Measurements from ENCODE around the gene CYB561D1.

The CYB561D1 gene

GRCh38 chr1:109481646-109482045 lies 12.2 kb upstream of the CYB561D1 start:
- DNase-seq (ENCODE audit: low spot score) = no peak

- DNase-seq (ENCODE audit: low spot score) = no peak
Measured at GRCh38 chr1:109482242-109482641, 11.7 kb upstream of the CYB561D1 start.

GRCh38 chr1:109482791-109483671 lies 10.9 kb upstream of the CYB561D1 start:
- DNase-seq (ENCODE audit: low spot score) = peak; percentile 88

GRCh38 chr1:109483672-109484518 lies 10.0 kb upstream of the CYB561D1 start, which contains the start of gene ATXN7L2:
ATXN7L2 (plus strand) TSS chr1:109483905; CDS start chr1:109483954, 49 bp downstream.
- DNase-seq (ENCODE audit: low spot score) = peak; percentile 89

- DNase-seq (ENCODE audit: low spot score) = peak; percentile 40
Measured at GRCh38 chr1:109484519-109484975, 9.3 kb upstream of the CYB561D1 start.

- DNase-seq (ENCODE audit: low spot score) = peak; percentile 24
Measured at GRCh38 chr1:109485001-109485400, 8.9 kb upstream of the CYB561D1 start.

- DNase-seq (ENCODE audit: low spot score) = no peak
Measured at GRCh38 chr1:109487261-109487660, 6.6 kb upstream of the CYB561D1 start.

GRCh38 chr1:109488201-109488600 lies 5.7 kb upstream of the CYB561D1 start:
- DNase-seq (ENCODE audit: low spot score) = no peak

- no peak for DNase-seq (ENCODE audit: low spot score)
Measured at GRCh38 chr1:109488696-109489095, 5.2 kb upstream of the CYB561D1 start.

- DNase-seq (ENCODE audit: low spot score) = peak; percentile 57
Measured at GRCh38 chr1:109490029-109490933, 3.6 kb upstream of the CYB561D1 start.

- no peak for DNase-seq (ENCODE audit: low spot score)
Measured at GRCh38 chr1:109490934-109491302, 3.0 kb upstream of the CYB561D1 start.

GRCh38 chr1:109491372-109491771 lies 2.5 kb upstream of the CYB561D1 start:
- DNase-seq (ENCODE audit: low spot score) = no peak

GRCh38 chr1:109492779-109493178 lies 1.1 kb upstream of the CYB561D1 start:
- DNase-seq (ENCODE audit: low spot score) = no peak

GRCh38 chr1:109493227-109493626 lies 667 bp upstream of the CYB561D1 start:
- no peak for DNase-seq (ENCODE audit: low spot score)

- DNase-seq (ENCODE audit: low spot score) = no peak
Measured at GRCh38 chr1:109495738-109496137, 1.8 kb downstream of the CYB561D1 start.

GRCh38 chr1:109497449-109498160 lies 3.7 kb downstream of the CYB561D1 start:
- DNase-seq (ENCODE audit: low spot score) = no peak

GRCh38 chr1:109498161-109498801 lies 4.4 kb downstream of the CYB561D1 start:
- DNase-seq (ENCODE audit: low spot score) = peak; percentile 80

- DNase-seq (ENCODE audit: low spot score) = no peak
Measured at GRCh38 chr1:109499081-109499480, 5.2 kb downstream of the CYB561D1 start.

GRCh38 chr1:109499661-109500536 lies 6.0 kb downstream of the CYB561D1 start:
- DNase-seq (ENCODE audit: low spot score) = peak; percentile 41

All from SK-N-DZ (cell line).